NCI-H82 treated with DMSO at 0.1 percent for 48 hours (cell line): ENCODE data around the gene CAMK4.

Experiments used
- DNase-seq: peaks from one replicate; lab custom pipeline; 2025; ENCODE audit not compliant: unreplicated experiment; lab: John Stamatoyannopoulos, UW

CAMK4 gene

DNA sequence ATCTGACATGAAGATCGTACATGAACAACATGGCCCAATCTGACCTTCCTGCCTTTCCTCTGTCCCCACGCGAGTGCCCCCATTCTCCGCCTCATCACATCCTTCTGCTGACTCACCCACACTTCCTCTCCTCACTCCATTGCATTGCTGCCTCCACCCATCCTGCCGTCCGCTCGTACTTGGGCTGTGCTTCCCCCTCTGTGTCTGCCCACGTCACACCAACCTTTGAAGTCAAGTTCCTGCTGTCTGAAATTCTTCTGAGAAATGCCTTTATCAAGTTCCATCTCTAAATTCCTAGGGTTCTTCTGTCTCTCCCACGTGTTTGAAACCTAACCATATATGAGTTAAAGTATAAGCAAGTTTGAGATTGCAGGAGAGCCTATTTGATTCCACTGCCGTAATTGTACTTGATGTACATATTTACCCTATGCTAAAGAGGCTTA is 306.1 kb downstream of the CAMK4 start:
- no peak for DNase-seq

DNA sequence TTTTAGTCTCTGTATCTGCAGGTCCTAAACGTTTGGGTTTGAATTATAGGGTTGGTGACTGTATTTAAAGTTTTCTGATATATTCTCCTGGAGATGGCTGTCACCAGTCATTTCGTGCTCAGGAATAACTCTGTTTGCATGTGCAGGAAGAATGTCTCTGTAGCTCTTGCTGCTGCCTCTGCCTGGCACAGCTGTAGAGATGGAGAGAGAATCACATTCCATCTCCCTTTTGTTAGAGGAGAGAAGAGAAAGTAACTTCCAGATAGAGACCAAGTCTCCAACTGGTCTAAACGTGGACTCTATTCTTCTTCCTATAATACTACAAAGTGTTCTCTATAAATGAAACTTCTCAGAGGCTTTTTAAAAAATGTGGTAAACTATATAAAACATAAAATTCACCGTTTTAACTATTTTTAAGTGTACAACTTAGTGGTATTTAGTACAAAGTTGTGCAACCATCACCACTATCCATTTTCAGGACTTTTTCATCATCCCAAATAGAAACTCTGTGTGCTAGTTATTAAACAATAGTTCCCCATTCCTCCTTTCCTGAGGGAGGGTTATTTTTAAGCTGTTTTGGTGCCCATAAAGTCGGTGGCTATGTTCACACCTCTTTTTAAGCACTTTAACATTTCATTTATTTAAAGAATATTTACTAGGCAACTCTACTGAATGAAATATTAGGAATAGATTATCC is 308.9 kb downstream of the CAMK4 start:
- no peak for DNase-seq

GRCh38 chr5:111535879-111536549 is 311.8 kb downstream of the CAMK4 start:
- DNase-seq = no peak

DNA sequence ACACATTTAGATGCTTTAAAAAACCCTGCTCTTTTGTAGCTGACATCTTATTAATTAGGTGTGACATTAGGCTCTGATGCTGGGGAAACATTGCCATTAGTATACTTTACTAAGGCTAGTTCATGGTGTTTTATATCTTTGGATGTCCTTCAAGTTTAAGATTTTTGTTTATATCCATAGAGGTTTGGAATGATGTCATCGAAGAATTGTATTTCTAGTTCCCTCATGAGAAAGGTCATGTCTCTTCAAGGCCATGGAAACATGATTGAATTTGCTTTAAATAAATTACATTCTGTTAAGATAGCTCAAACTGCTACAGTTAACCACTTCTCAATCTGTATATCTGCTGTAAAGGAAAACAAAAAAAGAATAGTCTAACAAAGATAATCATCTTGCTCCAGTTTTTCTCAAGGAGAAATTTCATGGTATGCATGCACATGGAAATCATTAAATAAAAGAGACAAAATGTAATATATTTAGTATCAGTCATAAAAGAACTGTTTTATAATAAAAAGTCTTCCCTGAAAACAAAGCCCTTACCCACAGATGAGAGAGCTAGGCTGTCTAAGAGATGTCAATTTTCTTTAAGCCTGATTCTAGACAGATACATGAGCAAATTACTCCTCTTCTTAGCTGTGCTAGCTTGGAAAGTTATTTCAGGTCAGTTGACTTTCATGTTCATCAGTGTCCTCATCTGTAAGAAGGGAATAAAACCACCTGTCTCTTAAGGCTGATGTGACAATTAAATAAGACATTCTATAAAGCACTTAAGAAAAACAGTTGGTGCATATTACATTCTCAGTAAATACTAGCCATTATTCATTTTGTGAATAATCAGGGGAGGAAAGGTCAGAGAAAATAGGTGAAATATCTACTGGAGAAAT is 313.2 kb downstream of the CAMK4 start:
- no peak for DNase-seq
